Liver (tissue), 3 donors: ENCODE results near the gene MPP1.

Experiments
- ATF3 ChIP-seq: IDR thresholded peaks from 2 replicates; pipeline ENCODE4 v1.6.1; 2016; ENCODE audit warnings: antibody characterized with exemption
- CTCF ChIP-seq: fragments of 150-350 bp; IDR thresholded peaks from 2 replicates; pipeline ENCODE4 v1.5.1; 2017; ENCODE audit warnings: improper control_type of control experiment, low read depth, low read length; ENCODE audit not compliant: missing input control
- GABPA ChIP-seq, 2 donors: IDR thresholded peaks in 1 of 2; conservative IDR thresholded peaks in 1 of 2; 2 replicates each; pipeline ENCODE4 v1.6.1; 2016; ENCODE audit warnings: antibody characterized with exemption in 2 of 2, mild to moderate bottlenecking in 1 of 2, moderate library complexity in 1 of 2
- HNF4G ChIP-seq: IDR thresholded peaks from 2 replicates; pipeline ENCODE4 v1.6.1; 2016; ENCODE audit warnings: antibody characterized with exemption
- JUND ChIP-seq, 2 donors: IDR thresholded peaks; 2 replicates each; pipeline ENCODE4 v1.6.1; 2016; ENCODE audit warnings: antibody characterized with exemption in 2 of 2
- RAD21 ChIP-seq, 2 donors: IDR thresholded peaks; 2 replicates each; pipeline ENCODE4 v1.6.1; 2016; ENCODE audit warnings: antibody characterized with exemption in 2 of 2, mild to moderate bottlenecking in 2 of 2
- SP1 ChIP-seq: IDR thresholded peaks from 2 replicates; pipeline ENCODE4 v1.6.1; 2018; ENCODE audit warnings: antibody characterized with exemption, mild to moderate bottlenecking
- TAF1 ChIP-seq: conservative IDR thresholded peaks from 2 replicates; pipeline ENCODE4 v1.6.1; 2016; ENCODE audit warnings: antibody characterized with exemption, mild to moderate bottlenecking
- YY1 ChIP-seq: IDR thresholded peaks from 2 replicates; pipeline ENCODE4 v1.6.1; 2016; ENCODE audit warnings: antibody characterized with exemption, mild to moderate bottlenecking
- TF ChIP-seq, protein P1 (sequence below): IDR thresholded peaks from 2 replicates; pipeline ENCODE4 v1.6.1; 2016; ENCODE audit warnings: antibody characterized with exemption, mild to moderate bottlenecking
- donor health status: healthy.
- donor health status: healthy.

DNA sequence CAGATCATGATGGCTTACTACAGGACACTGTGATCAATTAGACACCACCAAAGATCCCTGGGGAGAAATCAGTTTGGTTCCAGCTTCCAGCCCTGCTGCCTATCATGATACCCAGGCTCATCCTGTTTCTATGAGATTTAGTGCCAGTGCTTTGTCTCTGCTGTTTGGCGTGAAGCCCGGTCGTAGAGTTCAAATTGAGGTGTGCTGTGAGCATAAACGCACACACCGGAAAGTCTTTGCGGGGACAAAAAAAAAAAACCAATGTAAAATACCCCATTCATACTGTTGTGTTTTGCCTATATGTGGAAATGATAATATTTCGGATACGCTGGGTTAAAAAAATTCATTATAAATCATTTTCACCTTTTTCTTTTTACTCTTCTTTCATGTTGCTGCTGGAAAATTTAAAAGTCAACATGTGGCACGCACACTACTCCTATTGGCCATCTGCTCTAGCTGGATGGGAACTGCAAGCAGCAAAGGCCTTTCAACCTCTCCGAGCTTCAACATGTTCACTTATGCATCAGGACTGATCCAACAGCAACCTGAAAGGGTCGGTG is 43.2 kb downstream of the MPP1 start:
- TF ChIP-seq CTCF (no peak), JUND (IDR thresholded peaks at IDR 0.05) (no peak), RAD21 (IDR thresholded peaks at IDR 0.05) (no peak), YY1 (no peak), TAF1 (no peak), HNF4G (no peak), SP1 (no peak), ATF3 (no peak), GABPA (IDR thresholded peaks at IDR 0.05 in 1 of 2, conservative IDR thresholded peaks at IDR 0.05 in 1 of 2) (no peak)
- TF ChIP-seq, protein P1, sequence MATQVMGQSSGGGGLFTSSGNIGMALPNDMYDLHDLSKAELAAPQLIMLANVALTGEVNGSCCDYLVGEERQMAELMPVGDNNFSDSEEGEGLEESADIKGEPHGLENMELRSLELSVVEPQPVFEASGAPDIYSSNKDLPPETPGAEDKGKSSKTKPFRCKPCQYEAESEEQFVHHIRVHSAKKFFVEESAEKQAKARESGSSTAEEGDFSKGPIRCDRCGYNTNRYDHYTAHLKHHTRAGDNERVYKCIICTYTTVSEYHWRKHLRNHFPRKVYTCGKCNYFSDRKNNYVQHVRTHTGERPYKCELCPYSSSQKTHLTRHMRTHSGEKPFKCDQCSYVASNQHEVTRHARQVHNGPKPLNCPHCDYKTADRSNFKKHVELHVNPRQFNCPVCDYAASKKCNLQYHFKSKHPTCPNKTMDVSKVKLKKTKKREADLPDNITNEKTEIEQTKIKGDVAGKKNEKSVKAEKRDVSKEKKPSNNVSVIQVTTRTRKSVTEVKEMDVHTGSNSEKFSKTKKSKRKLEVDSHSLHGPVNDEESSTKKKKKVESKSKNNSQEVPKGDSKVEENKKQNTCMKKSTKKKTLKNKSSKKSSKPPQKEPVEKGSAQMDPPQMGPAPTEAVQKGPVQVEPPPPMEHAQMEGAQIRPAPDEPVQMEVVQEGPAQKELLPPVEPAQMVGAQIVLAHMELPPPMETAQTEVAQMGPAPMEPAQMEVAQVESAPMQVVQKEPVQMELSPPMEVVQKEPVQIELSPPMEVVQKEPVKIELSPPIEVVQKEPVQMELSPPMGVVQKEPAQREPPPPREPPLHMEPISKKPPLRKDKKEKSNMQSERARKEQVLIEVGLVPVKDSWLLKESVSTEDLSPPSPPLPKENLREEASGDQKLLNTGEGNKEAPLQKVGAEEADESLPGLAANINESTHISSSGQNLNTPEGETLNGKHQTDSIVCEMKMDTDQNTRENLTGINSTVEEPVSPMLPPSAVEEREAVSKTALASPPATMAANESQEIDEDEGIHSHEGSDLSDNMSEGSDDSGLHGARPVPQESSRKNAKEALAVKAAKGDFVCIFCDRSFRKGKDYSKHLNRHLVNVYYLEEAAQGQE: no peak
